Measurements from ENCODE around the gene WDR73. TPM values are rescaled to one million over a fixed set of nuclear protein-coding genes. Genes with fewer than 3 reads are reported as not detected.
A peak's percentile ranks its signal among the peaks of the same experiment; 100 is the strongest.

Gene WDR73
- total and polyA plus RNA-seq, 2 of the 4 experiments (the other 2 are of a cell fraction) = 21.5 to 25.5 TPM

DNA sequence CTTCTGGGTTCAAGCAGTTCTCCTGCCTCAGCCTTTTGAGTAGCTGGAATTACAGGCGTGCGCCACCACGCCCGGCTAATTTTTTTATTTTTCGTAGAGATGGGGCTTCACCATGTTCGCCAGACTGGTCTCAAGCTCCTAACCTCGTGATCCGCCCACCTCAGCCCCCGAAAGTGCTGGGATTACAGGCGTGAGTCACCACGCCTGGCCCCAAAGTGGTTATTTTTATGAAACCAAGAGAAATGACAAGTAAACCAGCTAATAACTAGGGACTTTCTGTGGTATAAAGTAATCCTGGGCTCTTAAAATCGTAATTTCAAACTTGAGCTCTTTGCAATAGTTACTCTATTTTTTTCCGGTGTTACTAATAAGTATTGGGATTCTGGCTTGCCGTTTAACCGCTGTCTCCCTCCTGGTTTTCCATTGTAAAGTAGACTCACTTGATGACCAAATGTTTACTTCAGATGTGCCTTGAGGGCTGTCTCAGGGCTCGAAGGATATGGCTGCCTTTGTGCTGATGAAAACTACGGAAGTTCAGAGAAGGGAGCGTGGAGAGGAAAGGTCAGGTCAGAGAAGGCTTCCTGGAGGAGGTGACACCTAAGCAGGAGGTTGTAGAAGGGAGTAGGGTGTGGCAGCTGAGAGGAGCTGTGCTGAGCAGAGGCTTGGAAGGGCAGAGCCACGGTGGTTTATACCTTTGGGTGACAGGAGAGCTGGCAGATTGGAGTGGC, 49.1 kb downstream of the WDR73 start:
- intact Hi-C loops (cut with micrococcal nuclease) = loop anchor here (5.0 kb wide), 1 partner anchor 47 kb away; the partner anchor contains the start of gene WDR73
- WGBS, 2 experiments (ENCODE audit: extremely low coverage in 2 of 2, insufficient read length in 1 of 2) = 66% methylated on average over 8 of the region's 19 CpGs; no CpG with 5 or more reads in 1 of the 2 experiments

More for the DNA sequence above, 49.1 kb downstream of the WDR73 start:
- BruUV-seq (replicated peaks) = no TSS peak
- POLR2A ChIA-PET (ENCODE audit: unreplicated experiment) = interaction anchor here (0.6 kb wide), 1 partner anchor 577 kb away, joined by 3 read pairs; no protein-coding TSS in a partner anchor
- Histone ChIP-seq H3K4me2 (ENCODE audit: low read depth, low read length) (no peak overlapping the region), H3K18ac (ENCODE audit: low read depth, low read length) (no peak overlapping the region), H3K9me1 (ENCODE audit: insufficient read depth, low read length) (peaks cover under 1% of the 10 kb centered on the region; the same call in 1 of the 2 replicates), H3K14ac (replicated peaks; ENCODE audit: low read depth, low read length) (0 out of 2 replicates have a peak overlapping the region, but pooled peaks have one; percentile 10), H3K27ac (ENCODE audit: insufficient read depth, low read length) (no peak overlapping the region), H3K23ac (ENCODE audit: low read depth, low read length) (no peak overlapping the region), H4K20me1 (ENCODE audit: insufficient read depth, low read length) (peaks cover 12% of the 10 kb centered on the region; the same call in 1 of the 2 replicates), H4K8ac (ENCODE audit: low read depth in 2 of 2, low read length in 2 of 2) (no peak overlapping the region), H2AK5ac (ENCODE audit: low read depth, low read length) (no peak overlapping the region), H3K9ac (ENCODE audit: low read depth, low read length) (no peak overlapping the region), H2BK120ac (ENCODE audit: low read depth, low read length) (no peak overlapping the region), H4K5ac (ENCODE audit: low read depth, low read length) (no peak overlapping the region), H2BK20ac (ENCODE audit: low read depth, low read length) (no peak overlapping the region), H2AFZ (replicated peaks; ENCODE audit: low read length, poor library complexity) (no peak overlapping the region), H3K36me3 (ENCODE audit: control insufficient read depth, insufficient read depth, low read length) (peaks cover 38% of the 10 kb centered on the region), H3K9me3 (ENCODE audit: control insufficient read depth, insufficient read depth, low read length) (no peaks in the 10 kb centered on the region), H3K27me3 (ENCODE audit: control insufficient read depth, insufficient read depth, low read length) (no peaks in the 10 kb centered on the region), H3K4me3 (ENCODE audit: insufficient read depth, low read depth, low read length) (no peak overlapping the region), H3K79me1 (ENCODE audit: low read depth in 1 of 2, low read length in 2 of 2) (peaks cover 33 to 60% of the 10 kb centered on the region in 2 experiments), H3K4ac (ENCODE audit: low read depth, low read length) (0 out of 2 replicates have a peak overlapping the region, but pooled peaks have one; percentile 20), H2BK5ac (ENCODE audit: low read depth, low read length, poor library complexity, severe bottlenecking) (no peak overlapping the region), H2BK15ac (ENCODE audit: low read depth, low read length) (no peak overlapping the region), H3K56ac (ENCODE audit: extremely low read depth, insufficient read depth, low read length) (no peak overlapping the region), H4K91ac (ENCODE audit: insufficient read depth, low read depth, low read length) (no peak overlapping the region), H3K4me1 (ENCODE audit: control insufficient read depth, insufficient read depth, low read length) (peaks cover 4% of the 10 kb centered on the region), H2AK9ac (replicated peaks; ENCODE audit: low read depth, low read length, poor library complexity) (no peak overlapping the region)
- CTCF ChIA-PET = interaction anchor here (0.6 kb wide), 1 partner anchor 123 kb away, joined by 3 read pairs; no protein-coding TSS in a partner anchor
- ATAC-seq (ENCODE audit: low read depth) (no peak), DNase-seq (peak; percentile 14)
- dilution Hi-C loops (cut with HindIII; ENCODE audit: low sequenced_read_pairs, unreplicated experiment) (no loop called here), in situ Hi-C loops (cut with MboI; ENCODE audit: low sequenced_read_pairs) (no loop called here)
- TF ChIP-seq FOS (IDR thresholded peaks at IDR 0.05; ENCODE audit: low read depth, low read length) (no peak), RCOR1 (IDR thresholded peaks at IDR 0.05; ENCODE audit: insufficient replicate concordance, low read length) (no peak), MAZ (IDR thresholded peaks at IDR 0.05; ENCODE audit: borderline replicate concordance, low read depth, low read length) (no peak), MAFK (IDR thresholded peaks at IDR 0.05; ENCODE audit: low read depth, low read length) (no peak), RFX5 (IDR thresholded peaks at IDR 0.05; ENCODE audit: low read depth, low read length) (no peak), MXI1 (IDR thresholded peaks at IDR 0.05; ENCODE audit: borderline replicate concordance, low read depth, low read length) (no peak), SMC3 (IDR thresholded peaks at IDR 0.05; ENCODE audit: low read depth, low read length) (no peak), RAD21 (IDR thresholded peaks at IDR 0.05; ENCODE audit: low read length) (no peak), CEBPB (IDR thresholded peaks at IDR 0.05; ENCODE audit: low read depth, low read length) (no peak), NFE2L2 (IDR thresholded peaks at IDR 0.05; ENCODE audit: low read depth, low read length) (no peak), BHLHE40 (IDR thresholded peaks at IDR 0.05; ENCODE audit: low read depth, low read length) (no peak), CHD1 (IDR thresholded peaks at IDR 0.05; ENCODE audit: low read depth, low read length) (no peak)
- TF ChIP-seq, protein P1, sequence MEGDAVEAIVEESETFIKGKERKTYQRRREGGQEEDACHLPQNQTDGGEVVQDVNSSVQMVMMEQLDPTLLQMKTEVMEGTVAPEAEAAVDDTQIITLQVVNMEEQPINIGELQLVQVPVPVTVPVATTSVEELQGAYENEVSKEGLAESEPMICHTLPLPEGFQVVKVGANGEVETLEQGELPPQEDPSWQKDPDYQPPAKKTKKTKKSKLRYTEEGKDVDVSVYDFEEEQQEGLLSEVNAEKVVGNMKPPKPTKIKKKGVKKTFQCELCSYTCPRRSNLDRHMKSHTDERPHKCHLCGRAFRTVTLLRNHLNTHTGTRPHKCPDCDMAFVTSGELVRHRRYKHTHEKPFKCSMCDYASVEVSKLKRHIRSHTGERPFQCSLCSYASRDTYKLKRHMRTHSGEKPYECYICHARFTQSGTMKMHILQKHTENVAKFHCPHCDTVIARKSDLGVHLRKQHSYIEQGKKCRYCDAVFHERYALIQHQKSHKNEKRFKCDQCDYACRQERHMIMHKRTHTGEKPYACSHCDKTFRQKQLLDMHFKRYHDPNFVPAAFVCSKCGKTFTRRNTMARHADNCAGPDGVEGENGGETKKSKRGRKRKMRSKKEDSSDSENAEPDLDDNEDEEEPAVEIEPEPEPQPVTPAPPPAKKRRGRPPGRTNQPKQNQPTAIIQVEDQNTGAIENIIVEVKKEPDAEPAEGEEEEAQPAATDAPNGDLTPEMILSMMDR (conservative IDR thresholded peaks at IDR 0.05; ENCODE audit: low read depth, low read length) = no peak
- TF ChIP-seq, protein P2, sequence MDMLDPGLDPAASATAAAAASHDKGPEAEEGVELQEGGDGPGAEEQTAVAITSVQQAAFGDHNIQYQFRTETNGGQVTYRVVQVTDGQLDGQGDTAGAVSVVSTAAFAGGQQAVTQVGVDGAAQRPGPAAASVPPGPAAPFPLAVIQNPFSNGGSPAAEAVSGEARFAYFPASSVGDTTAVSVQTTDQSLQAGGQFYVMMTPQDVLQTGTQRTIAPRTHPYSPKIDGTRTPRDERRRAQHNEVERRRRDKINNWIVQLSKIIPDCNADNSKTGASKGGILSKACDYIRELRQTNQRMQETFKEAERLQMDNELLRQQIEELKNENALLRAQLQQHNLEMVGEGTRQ (IDR thresholded peaks at IDR 0.05; ENCODE audit: low read depth, low read length) = no peak
